Activated T-helper 2 cell treated with anti-CD3 and anti-CD28 coated beads, Interferon-gamma antibody, Interleukin-2, Interleukin-4, amounts not matched to agents 10 μg/mL and 5 μg/mL and 100 μg/mL, durations not matched to agents 14 hours and 24 hours and 36 hours (primary cell): ENCODE measurements around the gene SLC4A1. TPM values are rescaled to one million over a fixed set of nuclear protein-coding genes. Genes with fewer than 3 reads are reported as not detected.

Experiments
- DNase-seq: peaks from one replicate; pipeline ENCODE4 v3.0.0; 2021; ENCODE audit warnings: low spot score
- H3K27ac Mint-ChIP-seq: one replicate; pipeline ENCODE4 v1.8.0; 2021; ENCODE audit warnings: mixed read lengths
- H3K27me3 Mint-ChIP-seq: one replicate; pipeline ENCODE4 v1.8.0; 2021; ENCODE audit warnings: low read depth, mixed read lengths
- H3K36me3 Mint-ChIP-seq: one replicate; pipeline ENCODE4 v1.8.0; 2021; ENCODE audit warnings: low read depth, mixed read lengths
- H3K4me1 Mint-ChIP-seq: one replicate; pipeline ENCODE4 v1.8.0; 2021; ENCODE audit warnings: low read depth, mixed read lengths
- H3K4me3 Mint-ChIP-seq: one replicate; pipeline ENCODE4 v1.8.0; 2021; ENCODE audit warnings: low read depth, mild to moderate bottlenecking, moderate library complexity, mixed read lengths
- H3K9me3 Mint-ChIP-seq: one replicate; pipeline ENCODE4 v1.8.0; 2021; ENCODE audit warnings: mixed read lengths
- intact Hi-C: fragments of 100-400 bp; cut with micrococcal nuclease; formaldehyde crosslinking; loops from one replicate; pipeline ENCODE4 v1.15.1; 2023
- total RNA-seq: library from RNA; stranded (reverse); gene quantifications from 2 replicates; pipeline ENCODE4 v1.2.3, GENCODE V29; 2022

Gene SLC4A1
- total RNA-seq, result not detected in 2 replicates

GRCh38 chr17:44267818-44268490 is at the start of gene SLC4A1:
Gene SLC4A1 (minus strand): TSS chr17:44268135. CDS start chr17:44262866, 5,269 bp downstream.
- no peak for DNase-seq
- no peak within 1 kb of the TSS for H3K4me3 Mint-ChIP-seq

GRCh38 chr17:44317545-44317944 is 49.6 kb upstream of the SLC4A1 start:
- intact Hi-C loops, result no loop called here
- Mint-ChIP-seq H3K36me3 (peaks cover 34% of the 10 kb centered on the region), H3K4me3 (no peak overlapping the region)

More at GRCh38 chr17:44267818-44268490, at the start of gene SLC4A1:
- H3K27me3 Mint-ChIP-seq, result no peaks in the 10 kb centered on the region
- H3K27ac Mint-ChIP-seq, result no peak within 1 kb of the TSS
- H3K4me1 Mint-ChIP-seq, result no peaks in the 10 kb centered on the region
- intact Hi-C loops, result no loop called here
- H3K36me3 Mint-ChIP-seq, result no peaks in the 10 kb centered on the region
- H3K9me3 Mint-ChIP-seq, result no peaks in the 10 kb centered on the region

DNA sequence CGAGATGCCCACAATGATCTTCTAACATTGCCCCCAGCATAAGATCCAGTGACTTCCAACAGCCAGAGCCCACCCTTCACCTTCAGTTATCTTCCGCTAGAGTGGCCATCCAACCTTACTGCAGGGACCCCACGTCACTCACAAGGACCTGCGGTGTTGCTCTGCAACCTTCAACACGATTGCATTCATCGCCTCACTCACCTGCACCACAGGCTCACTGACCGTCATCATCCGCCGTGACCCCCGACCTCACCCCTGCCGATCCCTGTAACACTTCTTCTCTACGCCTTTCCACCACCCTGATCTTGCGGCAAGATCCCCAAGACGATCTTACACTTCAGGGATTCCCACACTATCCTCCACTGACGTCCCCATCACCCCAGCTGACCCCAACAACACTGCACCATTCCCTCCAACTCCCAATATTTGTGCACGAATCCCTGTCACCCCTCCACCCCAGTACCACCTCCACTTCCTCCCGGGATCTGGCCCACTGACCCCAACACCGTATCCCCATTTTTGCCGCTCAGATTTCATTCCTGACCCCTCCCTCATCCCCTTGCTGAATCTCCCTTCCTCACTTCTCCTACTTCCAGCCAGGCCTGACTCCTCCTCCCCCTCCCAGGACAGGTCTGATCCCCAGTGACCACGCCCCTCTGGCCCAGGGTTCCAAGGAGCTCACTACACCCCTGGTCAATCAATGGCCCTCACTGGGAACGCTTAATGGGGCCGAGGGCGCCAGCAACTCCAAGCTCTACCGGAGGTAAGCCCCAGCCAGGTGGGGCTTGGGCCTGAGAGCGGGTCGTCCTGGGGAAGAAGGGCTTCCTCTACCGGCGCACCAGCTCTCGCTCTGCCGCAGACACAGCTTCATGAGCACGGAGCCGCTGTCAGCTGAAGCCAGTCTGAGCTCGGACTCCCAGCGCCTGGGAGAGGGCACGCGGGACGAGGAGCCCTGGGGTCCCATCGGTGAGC is 48.1 kb upstream of the SLC4A1 start:
- Mint-ChIP-seq H3K4me3 (peak overlapping the region; percentile 61), H3K36me3 (peaks cover 21% of the 10 kb centered on the region), H3K9me3 (no peaks in the 10 kb centered on the region), H3K4me1 (peaks cover 8% of the 10 kb centered on the region), H3K27me3 (peaks cover 34% of the 10 kb centered on the region), H3K27ac (no peak overlapping the region)
- intact Hi-C loops, result no loop called here
- DNase-seq, result no peak

More at GRCh38 chr17:44317545-44317944, 49.6 kb upstream of the SLC4A1 start:
- no peaks in the 10 kb centered on the region for H3K9me3 Mint-ChIP-seq
- DNase-seq, result no peak
- no peak overlapping the region for H3K27ac Mint-ChIP-seq
- peaks cover 8% of the 10 kb centered on the region for H3K4me1 Mint-ChIP-seq
- H3K27me3 Mint-ChIP-seq, result peaks cover 30% of the 10 kb centered on the region

DNA sequence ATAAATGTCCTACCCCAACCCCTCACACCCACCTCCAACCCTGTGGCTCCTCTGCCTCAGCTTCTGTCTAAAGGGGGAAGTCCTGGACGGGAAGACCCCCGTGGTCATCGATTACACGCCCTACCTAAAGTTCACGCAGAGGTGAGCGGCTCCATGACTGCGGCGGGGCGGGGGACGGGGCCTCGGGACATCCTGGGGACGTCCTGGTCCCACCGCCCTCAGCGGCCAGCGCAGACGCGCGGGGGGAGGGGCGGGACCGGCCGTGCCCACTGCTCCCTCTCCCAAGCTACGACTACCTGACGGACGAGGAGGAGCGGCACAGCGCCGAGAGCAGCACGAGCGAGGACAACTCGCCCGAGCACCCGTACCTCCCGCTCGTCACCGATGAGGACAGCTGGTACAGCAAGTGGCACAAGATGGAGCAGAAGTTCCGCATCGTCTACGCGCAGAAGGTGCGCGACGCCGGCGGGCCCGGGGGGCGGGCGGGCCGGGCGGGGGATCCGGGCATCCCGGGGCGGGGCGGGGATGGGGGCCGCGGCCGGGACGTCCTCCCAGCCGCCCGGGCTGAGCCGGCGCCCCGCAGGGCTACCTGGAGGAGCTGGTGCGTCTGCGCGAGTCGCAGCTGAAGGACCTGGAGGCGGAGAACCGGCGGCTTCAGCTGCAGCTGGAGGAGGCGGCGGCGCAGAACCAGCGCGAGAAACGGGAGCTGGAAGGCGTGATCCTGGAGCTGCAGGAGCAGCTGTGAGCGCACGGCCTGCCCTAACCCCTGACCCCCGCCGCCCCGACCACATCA is 47.1 kb upstream of the SLC4A1 start:
- H3K27ac Mint-ChIP-seq, result no peak overlapping the region
- H3K27me3 Mint-ChIP-seq, result peaks cover 36% of the 10 kb centered on the region
- H3K4me3 Mint-ChIP-seq, result peak overlapping the region; percentile 61
- no peaks in the 10 kb centered on the region for H3K9me3 Mint-ChIP-seq
- H3K4me1 Mint-ChIP-seq, result peaks cover 8% of the 10 kb centered on the region
- no peak for DNase-seq
- H3K36me3 Mint-ChIP-seq, result peaks cover 15% of the 10 kb centered on the region
- intact Hi-C loops, result no loop called here

DNA sequence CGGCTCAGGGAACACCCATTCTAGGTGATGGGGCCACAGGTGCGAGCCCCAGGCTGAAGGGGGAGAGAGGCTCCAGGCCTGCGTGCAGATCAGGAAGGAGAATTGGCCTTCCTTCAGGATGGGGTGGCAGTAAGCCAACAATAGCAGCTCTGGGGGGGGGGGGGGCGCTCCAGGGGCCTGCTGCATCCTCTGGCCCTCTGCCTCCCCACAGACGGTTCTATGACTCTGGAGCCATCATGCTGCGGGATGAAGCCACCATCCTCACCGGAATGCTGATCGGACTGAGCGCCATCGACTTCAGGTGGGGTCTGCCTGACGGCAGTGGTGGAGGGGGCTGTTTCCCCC is 46.6 kb upstream of the SLC4A1 start:
- intact Hi-C loops, result no loop called here
- Mint-ChIP-seq H3K27ac (no peak overlapping the region), H3K27me3 (peaks cover 39% of the 10 kb centered on the region), H3K36me3 (peaks cover 12% of the 10 kb centered on the region), H3K4me1 (peaks cover 11% of the 10 kb centered on the region), H3K4me3 (peak overlapping the region; percentile 59), H3K9me3 (no peaks in the 10 kb centered on the region)
- no peak for DNase-seq

- Mint-ChIP-seq H3K4me3 (peak overlapping the region; percentile 59), H3K4me1 (peaks cover 14% of the 10 kb centered on the region), H3K36me3 (peaks cover 7% of the 10 kb centered on the region), H3K27ac (no peak overlapping the region), H3K27me3 (peaks cover 39% of the 10 kb centered on the region), H3K9me3 (no peaks in the 10 kb centered on the region)
- intact Hi-C loops, result no loop called here
- no peak for DNase-seq
Measured at GRCh38 chr17:44314031-44314430, 46.1 kb upstream of the SLC4A1 start.

DNA sequence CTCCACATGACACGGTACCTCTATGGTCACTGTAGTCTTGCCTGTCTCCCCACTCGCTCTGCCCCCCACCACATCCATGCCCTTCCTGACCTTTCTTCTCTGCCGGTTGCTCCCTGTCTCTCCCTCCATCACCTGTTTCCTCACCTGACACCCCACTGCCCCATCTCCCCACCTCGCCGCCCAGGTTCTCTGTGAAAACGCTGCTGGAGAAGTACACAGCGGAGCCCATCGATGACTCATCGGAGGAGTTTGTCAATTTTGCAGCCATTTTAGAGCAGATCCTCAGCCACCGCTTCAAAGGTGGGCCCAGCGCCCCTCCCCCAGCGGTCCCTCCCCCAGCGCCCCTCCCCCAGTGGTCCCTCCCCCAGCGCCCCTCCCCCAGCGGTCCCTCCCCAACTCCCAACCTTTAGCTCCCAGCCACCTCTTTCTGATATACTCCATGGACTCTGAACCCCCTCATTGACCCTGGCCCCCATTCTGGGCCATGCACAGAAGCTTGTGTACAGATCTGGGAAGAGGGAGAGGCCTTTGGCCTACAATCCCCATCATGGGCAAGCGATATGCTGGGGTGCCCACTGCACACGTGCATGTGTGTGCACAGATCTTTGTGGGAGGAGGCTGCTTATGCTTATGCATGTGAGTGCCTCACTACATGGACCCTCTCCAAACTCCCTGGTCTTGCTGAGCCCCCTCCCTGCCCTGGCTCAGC is 44.6 kb upstream of the SLC4A1 start:
- H3K27me3 Mint-ChIP-seq, result peaks cover 40% of the 10 kb centered on the region
- no peaks in the 10 kb centered on the region for H3K9me3 Mint-ChIP-seq
- peaks cover 3% of the 10 kb centered on the region for H3K36me3 Mint-ChIP-seq
- peaks cover 14% of the 10 kb centered on the region for H3K4me1 Mint-ChIP-seq
- no peak for DNase-seq
- intact Hi-C loops, result no loop called here
- H3K27ac Mint-ChIP-seq, result no peak overlapping the region
- no peak overlapping the region for H3K4me3 Mint-ChIP-seq

DNA sequence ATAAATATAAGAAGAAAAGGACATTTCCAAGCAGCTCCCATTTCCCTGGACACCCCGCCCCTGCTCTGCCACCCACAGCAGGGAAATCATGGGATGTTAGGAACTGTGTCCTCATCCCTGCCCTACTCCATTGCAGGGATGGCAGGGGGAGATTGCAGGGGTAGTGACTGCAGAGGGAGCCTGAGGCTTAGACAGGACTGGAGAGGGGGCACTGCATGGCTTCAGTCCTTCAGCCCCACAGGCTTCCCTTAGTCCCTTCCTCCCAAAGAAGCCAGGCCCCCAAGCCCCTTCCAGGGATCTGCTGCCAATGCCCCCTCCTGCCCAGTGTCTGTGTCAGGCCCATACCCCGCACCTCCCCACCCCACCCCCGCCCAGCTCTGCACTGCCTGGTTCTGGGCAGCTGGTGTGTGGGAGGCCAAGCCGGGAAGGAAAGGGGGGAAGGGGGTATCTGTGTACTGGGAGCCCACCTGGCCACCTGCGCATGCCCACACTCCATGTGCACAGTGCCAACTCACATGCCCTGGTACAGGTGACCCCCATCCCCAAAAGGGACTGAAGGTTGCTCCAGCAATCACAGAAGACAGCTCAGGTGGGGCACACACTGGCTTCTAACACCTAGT is 43.7 kb upstream of the SLC4A1 start:
- H3K27ac Mint-ChIP-seq, result no peak overlapping the region
- no peaks in the 10 kb centered on the region for H3K9me3 Mint-ChIP-seq
- H3K27me3 Mint-ChIP-seq, result peaks cover 41% of the 10 kb centered on the region
- H3K4me1 Mint-ChIP-seq, result peaks cover 14% of the 10 kb centered on the region
- intact Hi-C loops, result no loop called here
- no peak for DNase-seq
- no peak overlapping the region for H3K4me3 Mint-ChIP-seq
- no peaks in the 10 kb centered on the region for H3K36me3 Mint-ChIP-seq

GRCh38 chr17:44310609-44311376 is 42.9 kb upstream of the SLC4A1 start:
- Mint-ChIP-seq H3K4me1 (peaks cover 9% of the 10 kb centered on the region), H3K36me3 (no peaks in the 10 kb centered on the region), H3K4me3 (no peak overlapping the region), H3K27me3 (peaks cover 38% of the 10 kb centered on the region), H3K9me3 (no peaks in the 10 kb centered on the region), H3K27ac (no peak overlapping the region)
- DNase-seq, result no peak
- intact Hi-C loops, result no loop called here

DNA sequence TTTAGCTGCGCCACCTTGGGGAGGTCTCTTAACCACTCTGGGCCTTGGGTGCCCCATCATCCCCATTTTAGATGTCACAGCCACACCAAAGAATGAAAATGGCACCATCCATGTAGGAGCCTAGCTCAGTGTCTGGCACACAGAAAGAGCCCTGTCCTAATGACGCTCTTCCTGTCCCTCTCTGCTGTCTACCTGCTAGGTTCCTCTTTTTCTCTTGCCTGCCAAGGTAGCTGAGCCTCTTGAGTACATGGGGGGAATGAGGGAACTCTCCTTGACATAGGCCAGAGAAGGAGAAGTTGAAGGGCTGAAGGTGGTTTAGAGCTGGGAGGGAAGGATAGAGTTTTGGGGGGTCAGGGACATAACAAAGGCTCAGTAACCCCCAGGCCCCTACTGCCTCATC is 42.3 kb upstream of the SLC4A1 start:
- no peak overlapping the region for H3K27ac Mint-ChIP-seq
- peaks cover 5% of the 10 kb centered on the region for H3K4me1 Mint-ChIP-seq
- peaks cover 33% of the 10 kb centered on the region for H3K27me3 Mint-ChIP-seq
- intact Hi-C loops, result no loop called here
- no peak for DNase-seq
- H3K36me3 Mint-ChIP-seq, result no peaks in the 10 kb centered on the region
- H3K4me3 Mint-ChIP-seq, result no peak overlapping the region
- no peaks in the 10 kb centered on the region for H3K9me3 Mint-ChIP-seq

DNA sequence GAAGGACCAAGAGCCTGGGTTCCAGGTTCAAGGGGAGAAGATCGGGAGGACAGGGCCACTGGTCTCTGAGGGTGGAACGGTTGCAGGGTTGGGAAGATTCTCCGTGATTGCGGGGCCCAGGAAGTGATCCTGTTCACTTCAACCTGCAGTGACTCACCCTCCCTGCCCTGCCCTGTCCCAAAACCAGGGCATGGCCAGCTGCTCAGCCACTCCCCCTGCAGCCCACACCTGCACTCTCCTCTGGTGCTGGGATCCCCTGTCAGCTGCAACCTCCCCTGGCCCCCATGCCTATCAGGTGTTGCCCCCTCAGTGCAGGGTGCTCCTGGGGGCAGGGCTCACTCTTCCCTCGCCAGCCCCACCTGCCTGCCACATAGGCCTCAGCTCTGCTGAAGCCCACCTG is 41.5 kb upstream of the SLC4A1 start:
- H3K4me1 Mint-ChIP-seq, result peaks cover 5% of the 10 kb centered on the region
- H3K27me3 Mint-ChIP-seq, result peaks cover 35% of the 10 kb centered on the region
- DNase-seq, result no peak
- no peak overlapping the region for H3K4me3 Mint-ChIP-seq
- H3K36me3 Mint-ChIP-seq, result no peaks in the 10 kb centered on the region
- no peak overlapping the region for H3K27ac Mint-ChIP-seq
- H3K9me3 Mint-ChIP-seq, result no peaks in the 10 kb centered on the region
- intact Hi-C loops, result no loop called here
